Lung (tissue), 12 donors: Measurements from ENCODE around the gene NUDT16L1. TPM values are rescaled to one million over a fixed set of nuclear protein-coding genes. Genes with fewer than 3 reads are reported as not detected.

Experiments used
- ATAC-seq: fragments of 200-7000 bp; cut with Tn5 transposase; one replicate; pipeline ENCODE4 v1.9.1; 2020; ENCODE audit warnings: moderate number of reproducible peaks; ENCODE audit not compliant: insufficient read depth, low FRiP score
- DNase-seq, 3 donors: peaks; one replicate each; pipeline ENCODE4 v3.0.0-alpha.2; 2013 to 2017
- H3K27ac ChIP-seq, 2 donors: one replicate each; pipeline ENCODE4 v1.5.1; 2013; ENCODE audit warnings: mild to moderate bottlenecking in 2 of 2, moderate library complexity in 2 of 2, control low read depth in 1 of 2, inconsistent platforms in 1 of 2, low read depth in 1 of 2, low read length in 1 of 2
- H3K27me3 ChIP-seq, 3 donors: one replicate each; pipeline ENCODE4 v1.5.1; 2013; ENCODE audit warnings: low read length in 2 of 3; ENCODE audit not compliant: control insufficient read depth in 3 of 3, insufficient read depth in 3 of 3
- H3K36me3 ChIP-seq, 4 donors: one replicate each; pipeline ENCODE4 v1.5.1; 2013; ENCODE audit warnings: low read length in 4 of 4, mild to moderate bottlenecking in 1 of 4, moderate library complexity in 1 of 4; ENCODE audit not compliant: control insufficient read depth in 4 of 4, insufficient read depth in 4 of 4
- H3K4me1 ChIP-seq, 5 donors: one replicate each; pipeline ENCODE4 v1.5.1; 2013; ENCODE audit warnings: low read length in 5 of 5, mild to moderate bottlenecking in 2 of 5, moderate library complexity in 1 of 5; ENCODE audit not compliant: control insufficient read depth in 5 of 5, insufficient read depth in 5 of 5
- H3K4me3 ChIP-seq: one replicate; pipeline ENCODE4 v1.5.1; 2013; ENCODE audit warnings: mild to moderate bottlenecking, control low read depth, moderate library complexity
- H3K9ac ChIP-seq, 2 donors: one replicate each; pipeline ENCODE4 v1.5.1; 2013; ENCODE audit warnings: low read length in 2 of 2, control low read depth in 1 of 2; ENCODE audit not compliant: insufficient read depth in 1 of 2
- H3K9me3 ChIP-seq, 4 donors: one replicate each; pipeline ENCODE4 v1.5.1; 2013; ENCODE audit warnings: low read length in 3 of 4, mild to moderate bottlenecking in 1 of 4, moderate library complexity in 1 of 4; ENCODE audit not compliant: control insufficient read depth in 4 of 4, insufficient read depth in 3 of 4
- CTCF ChIP-seq: IDR thresholded peaks from 2 replicates; pipeline ENCODE4 v1.5.1; 2012; ENCODE audit warnings: mild to moderate bottlenecking; ENCODE audit errors: control extremely low read depth, extremely low read depth
- WGBS, 2 donors: extraction: QIAGEN DNeasy Blood & Tissue Kit; methylation state at CpG; one replicate each; pipeline ENCODE4 v1.1.7; 2013; 5-methylcytosine and 5-hydroxymethylcytosine counted together
- polyA plus RNA-seq, 2 donors: library from polyadenylated mRNA; stranded (reverse); fragments of 200-250 nt; gene quantifications; one replicate each; pipeline ENCODE4 v1.2.1, GENCODE V29; 2013
- total RNA-seq, 2 donors: library from RNA; depleted of rRNA in 1 of 2; stranded (reverse); fragments of >200 nt in 1 of 2; gene quantifications; one replicate each; pipeline ENCODE4 v1.2.1, GENCODE V29; 2014 to 2021
- donor health status: control.
- donor health status: control.
- donor health status: Bipolar disorder and iron deficiency.
- donor health status: healthy.
- donor health status: DM: yes; HTN: yes; CAD: no.

NUDT16L1 gene
- total and polyA plus RNA-seq, 4 donors, result 27.8 to 41.3 (median 32.3) TPM

- DNase-seq (no peak), ATAC-seq (no peak)
- peaks cover 6 to 41% (median 24%) of the 10 kb centered on the region in 4 donors for H3K36me3 ChIP-seq
- H3K9me3 ChIP-seq, result no peaks in the 10 kb centered on the region
- peaks cover 0 to 19% (median 15%) of the 10 kb centered on the region in 5 donors for H3K4me1 ChIP-seq
- H3K27ac ChIP-seq, result peak overlapping the region in 1 of 2 donors; percentile 55
- H3K4me3 ChIP-seq, result no peak overlapping the region
- no peak for TF ChIP-seq CTCF
- no peak overlapping the region for H3K9ac ChIP-seq
- WGBS, 2 donors, result 85 to 94% methylated on average over 13 of the region's 13 CpGs
- H3K27me3 ChIP-seq, result no peaks in the 10 kb centered on the region
Measured at GRCh38 chr16:4651827-4652226, 41.5 kb upstream of the NUDT16L1 start.

GRCh38 chr16:4652561-4652960 is 40.8 kb upstream of the NUDT16L1 start:
- Histone ChIP-seq H3K9ac (no peak overlapping the region), H3K27ac (peak overlapping the region in 1 of 2 donors; percentile 70), H3K4me1 (peaks cover 0 to 19% (median 15%) of the 10 kb centered on the region in 5 donors), H3K36me3 (peaks cover 6 to 45% (median 19%) of the 10 kb centered on the region in 4 donors), H3K9me3 (no peaks in the 10 kb centered on the region), H3K4me3 (no peak overlapping the region), H3K27me3 (no peaks in the 10 kb centered on the region)
- WGBS, 2 donors, result 78 to 91% methylated on average over 24 to 25 of the region's 25 CpGs
- ATAC-seq (no peak), DNase-seq (no peak)
- no peak for TF ChIP-seq CTCF

GRCh38 chr16:4654011-4654963 is 39.1 kb upstream of the NUDT16L1 start:
- ATAC-seq (peak; percentile 76), DNase-seq (peak; percentile 69 to 81 (median 73))
- H3K36me3 ChIP-seq, result peaks cover 6 to 55% (median 22%) of the 10 kb centered on the region in 4 donors

More at GRCh38 chr16:4654011-4654963, 39.1 kb upstream of the NUDT16L1 start:
- no peaks in the 10 kb centered on the region for H3K9me3 ChIP-seq
- no peaks in the 10 kb centered on the region for H3K27me3 ChIP-seq
- H3K4me1 ChIP-seq, result peaks cover 0 to 19% (median 15%) of the 10 kb centered on the region in 5 donors
- TF ChIP-seq CTCF, result no peak
- no peak overlapping the region for H3K4me3 ChIP-seq
- no peak overlapping the region for H3K9ac ChIP-seq
- WGBS, 2 donors, result 71 to 87% methylated on average over 16 of the region's 16 CpGs
- H3K27ac ChIP-seq, result peak overlapping the region in 1 of 2 donors; percentile 90
